Measurements from ENCODE around the gene C16orf46.
"Not testable (repeated sequence)": the region's sequence is repeated elsewhere in the genome, so short reads cannot be mapped to it uniquely, and the experiment has no call there.

The C16orf46 gene

GRCh38 chr16:81077076-81077940 lies at the start of gene C16orf46:
C16orf46 (minus strand) TSS chr16:81077238; CDS start chr16:81063955, 13,283 bp downstream.
- DNase-seq (ENCODE audit: low read depth in 2 of 2), result peak; percentile 86

- no peak for DNase-seq (ENCODE audit: low read depth in 2 of 2)
These were observed 46.2 kb upstream of the C16orf46 start for GRCh38 chr16:81123092-81123852.

GRCh38 chr16:81121474-81121990 lies 44.5 kb upstream of the C16orf46 start:
- no peak for DNase-seq (ENCODE audit: low read depth in 2 of 2)

- no peak for DNase-seq (ENCODE audit: low read depth in 2 of 2)
These were observed 40.4 kb upstream of the C16orf46 start for GRCh38 chr16:81117436-81117835.

- no peak for DNase-seq (ENCODE audit: low read depth in 2 of 2)
These were observed 39.2 kb upstream of the C16orf46 start for GRCh38 chr16:81116285-81116684.

GRCh38 chr16:81112453-81112852 lies 35.4 kb upstream of the C16orf46 start:
- no peak for DNase-seq (ENCODE audit: low read depth in 2 of 2)

GRCh38 chr16:81109274-81109673 lies 32.2 kb upstream of the C16orf46 start:
- not testable (repeated sequence) for DNase-seq (ENCODE audit: low read depth in 2 of 2)

- no peak for DNase-seq (ENCODE audit: low read depth in 2 of 2)
These were observed 30.5 kb upstream of the C16orf46 start for GRCh38 chr16:81107511-81107910.

- DNase-seq (ENCODE audit: low read depth in 2 of 2), result no peak
These were observed 29.9 kb upstream of the C16orf46 start for GRCh38 chr16:81106826-81107503.

GRCh38 chr16:81105946-81106345 lies 28.9 kb upstream of the C16orf46 start:
- no peak for DNase-seq (ENCODE audit: low read depth in 2 of 2)

- DNase-seq (ENCODE audit: low read depth in 2 of 2), result no peak
These were observed 24.7 kb upstream of the C16orf46 start for GRCh38 chr16:81101702-81102101.

GRCh38 chr16:81099958-81100357 lies 22.9 kb upstream of the C16orf46 start:
- DNase-seq (ENCODE audit: low read depth in 2 of 2), result no peak

- DNase-seq (ENCODE audit: low read depth in 2 of 2), result no peak
These were observed 20.2 kb upstream of the C16orf46 start for GRCh38 chr16:81097230-81097629.

- DNase-seq (ENCODE audit: low read depth in 2 of 2), result no peak
These were observed 19.7 kb upstream of the C16orf46 start for GRCh38 chr16:81096715-81097208.

GRCh38 chr16:81095953-81096714 lies 19.1 kb upstream of the C16orf46 start, which contains the start of gene GCSH:
GCSH (minus strand) TSS chr16:81096395; CDS start chr16:81096278, 117 bp downstream.
- peak; percentile 95 to 96 for DNase-seq (ENCODE audit: low read depth in 2 of 2)

GRCh38 chr16:81095653-81095952 lies 18.6 kb upstream of the C16orf46 start:
- DNase-seq (ENCODE audit: low read depth in 2 of 2), result no peak

GRCh38 chr16:81094771-81095251 lies 17.8 kb upstream of the C16orf46 start:
- no peak for DNase-seq (ENCODE audit: low read depth in 2 of 2)

- DNase-seq (ENCODE audit: low read depth in 2 of 2), result no peak
These were observed 11.8 kb upstream of the C16orf46 start for GRCh38 chr16:81088836-81089235.

- no peak for DNase-seq (ENCODE audit: low read depth in 2 of 2)
These were observed 4.0 kb upstream of the C16orf46 start for GRCh38 chr16:81081014-81081413.

GRCh38 chr16:81080233-81080632 lies 3.2 kb upstream of the C16orf46 start:
- no peak for DNase-seq (ENCODE audit: low read depth in 2 of 2)

GRCh38 chr16:81076566-81077075 lies 417 bp downstream of the C16orf46 start:
- peak; percentile 65 to 67 for DNase-seq (ENCODE audit: low read depth in 2 of 2)

Data from fibroblast of skin of left quadriceps (primary cell).